Upper lobe of right lung (tissue), 1 donor: Measurements from ENCODE around the gene BMP5. TPM values are rescaled to one million over a fixed set of nuclear protein-coding genes. Genes with fewer than 3 reads are reported as not detected.
A peak's percentile ranks its signal among the peaks of the same experiment; 100 is the strongest.

Experiments
- ATAC-seq: fragments of 200-7000 bp; cut with Tn5 transposase; one replicate; pipeline ENCODE4 v1.9.1; 2020; ENCODE audit warnings: mild to moderate bottlenecking, moderate library complexity
- DNase-seq: peaks from one replicate; pipeline ENCODE4 v3.0.0-alpha.2; 2020
- H3K27ac ChIP-seq: fragments of 200-600 bp; one replicate; pipeline ENCODE4 v1.8.0; 2022
- H3K27me3 ChIP-seq: fragments of 200-600 bp; one replicate; pipeline ENCODE4 v1.8.0; 2022; ENCODE audit warnings: mild to moderate bottlenecking
- H3K36me3 ChIP-seq: fragments of 200-600 bp; one replicate; pipeline ENCODE4 v1.8.0; 2022
- H3K4me1 ChIP-seq: fragments of 200-600 bp; one replicate; pipeline ENCODE4 v1.8.0; 2022
- H3K4me3 ChIP-seq: fragments of 200-600 bp; one replicate; pipeline ENCODE4 v1.8.0; 2022; ENCODE audit warnings: mild to moderate bottlenecking
- H3K9me3 ChIP-seq: fragments of 200-600 bp; one replicate; pipeline ENCODE4 v1.8.0; 2022
- CTCF ChIP-seq: fragments of 200-600 bp; IDR thresholded peaks from one replicate; pipeline ENCODE4 v1.8.0; 2022; ENCODE audit warnings: antibody characterized with exemption
- intact Hi-C: fragments of 100-400 bp; cut with DNase I; formaldehyde crosslinking; loops from one replicate; pipeline ENCODE4 v1.11.0; 2022
- total RNA-seq: library from RNA; stranded (reverse); fragmentation: NEBNext Ultra II Directional; extraction: Animal tissue kit (Norgen Biotek cat#: 25700); gene quantifications from one replicate; pipeline ENCODE4 v1.2.1, GENCODE V29; 2021
- donor health status: DM: no; HTN: yes; CAD: no; lungs with severe emphysema.

BMP5 gene
- total RNA-seq, 1 donor from 2014 or later: 14.4 TPM

- H3K27me3 ChIP-seq: no peaks in the 10 kb centered on the region
- DNase-seq (no peak), ATAC-seq (no peak)
- H3K9me3 ChIP-seq: no peaks in the 10 kb centered on the region
- H3K36me3 ChIP-seq: no peaks in the 10 kb centered on the region
- no peaks in the 10 kb centered on the region for H3K4me1 ChIP-seq
- H3K4me3 ChIP-seq: no peak overlapping the region
- intact Hi-C loops: no loop called here
- TF ChIP-seq CTCF: no peak
- no peak overlapping the region for H3K27ac ChIP-seq
Measured at GRCh38 chr6:55778705-55779104, 96.7 kb downstream of the BMP5 start.

GRCh38 chr6:55777469-55777868, 97.9 kb downstream of the BMP5 start:
- Histone ChIP-seq H3K36me3 (no peaks in the 10 kb centered on the region), H3K4me3 (no peak overlapping the region), H3K4me1 (no peaks in the 10 kb centered on the region), H3K27ac (no peak overlapping the region), H3K9me3 (no peaks in the 10 kb centered on the region), H3K27me3 (no peaks in the 10 kb centered on the region)
- intact Hi-C loops: no loop called here
- no peak for DNase-seq
- no peak for TF ChIP-seq CTCF
- ATAC-seq: no peak

- H3K36me3 ChIP-seq: no peaks in the 10 kb centered on the region
- H3K27me3 ChIP-seq: no peaks in the 10 kb centered on the region
- intact Hi-C loops: no loop called here
- DNase-seq (no peak), ATAC-seq (no peak)
- H3K9me3 ChIP-seq: no peaks in the 10 kb centered on the region
- no peak overlapping the region for H3K4me3 ChIP-seq
- TF ChIP-seq CTCF: no peak
- H3K27ac ChIP-seq: no peak overlapping the region
- no peaks in the 10 kb centered on the region for H3K4me1 ChIP-seq
Measured at GRCh38 chr6:55776113-55776512, 99.3 kb downstream of the BMP5 start.

GRCh38 chr6:55775029-55775318, 100.4 kb downstream of the BMP5 start:
- Histone ChIP-seq H3K27me3 (no peaks in the 10 kb centered on the region), H3K4me1 (no peaks in the 10 kb centered on the region), H3K9me3 (no peaks in the 10 kb centered on the region), H3K27ac (no peak overlapping the region), H3K4me3 (no peak overlapping the region), H3K36me3 (no peaks in the 10 kb centered on the region)
- intact Hi-C loops: no loop called here
- DNase-seq (no peak), ATAC-seq (peak; percentile 22)
- TF ChIP-seq CTCF: no peak

GRCh38 chr6:55774286-55775028, 100.9 kb downstream of the BMP5 start:
- H3K27me3 ChIP-seq: no peaks in the 10 kb centered on the region
- TF ChIP-seq CTCF: no peak
- no peaks in the 10 kb centered on the region for H3K36me3 ChIP-seq
- H3K4me3 ChIP-seq: no peak overlapping the region
- H3K9me3 ChIP-seq: no peaks in the 10 kb centered on the region
- DNase-seq (no peak), ATAC-seq (no peak)
- no peaks in the 10 kb centered on the region for H3K4me1 ChIP-seq
- H3K27ac ChIP-seq: no peak overlapping the region
- intact Hi-C loops: no loop called here
